H1 (cell line): ENCODE results near the gene COL17A1. TPM values are rescaled to one million over a fixed set of nuclear protein-coding genes. Genes with fewer than 3 reads are reported as not detected.

Source experiments
- CTCF ChIA-PET: fragments of 300-600 bp; sonication (Branson Sonifier 250); formaldehyde crosslinking; loops from one replicate; lab custom pipeline; 2021; ENCODE audit not compliant: partially characterized antibody; lab: Charles Lee
- POLR2A ChIA-PET: fragments of 300-600 bp; sonication (Branson Sonifier 250); formaldehyde crosslinking; loops from one replicate; lab custom pipeline; 2021; ENCODE audit warnings: inconsistent platforms; ENCODE audit not compliant: partially characterized antibody; lab: Charles Lee
- DNase-seq, 2 experiments: peaks; one replicate each; pipeline versions ENCODE4 v3.0.0 to v3.0.0-alpha.2; 2010 to 2022; ENCODE audit warnings: low spot score in 2 of 2, low read depth in 1 of 2, mixed read lengths in 1 of 2
- FAIRE-seq: peaks from 2 replicates; lab custom pipeline; 2011; peaks lifted over from hg19 to GRCh38; lab: Jason Lieb, UNC
- H2AFZ ChIP-seq: 2 replicates; pipeline ENCODE4 v1.8.1; 2012; ENCODE audit warnings: low read length, inconsistent platforms
- H2AK5ac ChIP-seq: 2 replicates; pipeline ENCODE4 v1.6.1; 2013; ENCODE audit warnings: low read depth, low read length
- H2BK120ac ChIP-seq: replicated peaks from 2 replicates; pipeline ENCODE3; 2013; ENCODE audit warnings: low read depth, low read length, inconsistent platforms
- H2BK12ac ChIP-seq: 2 replicates; pipeline ENCODE4 v1.6.1; 2013; ENCODE audit warnings: low read depth, low read length
- H2BK15ac ChIP-seq: 2 replicates; pipeline ENCODE4 v1.6.1; 2013; ENCODE audit warnings: low read length
- H2BK20ac ChIP-seq: 2 replicates; pipeline ENCODE4 v1.6.1; 2013; ENCODE audit warnings: low read length
- H2BK5ac ChIP-seq: 2 replicates; pipeline ENCODE4 v1.6.1; 2013; ENCODE audit warnings: low read depth, low read length
- H3K14ac ChIP-seq: 2 replicates; pipeline ENCODE4 v1.6.1; 2013; ENCODE audit warnings: inconsistent platforms; ENCODE audit not compliant: insufficient read length
- H3K18ac ChIP-seq: 2 replicates; pipeline ENCODE4 v1.6.1; 2013; ENCODE audit warnings: low read length; ENCODE audit errors: extremely low read depth
- H3K23ac ChIP-seq: 2 replicates; pipeline ENCODE4 v1.6.1; 2013; ENCODE audit warnings: inconsistent platforms; ENCODE audit not compliant: insufficient read length
- H3K23me2 ChIP-seq: 2 replicates; pipeline ENCODE4 v1.6.1; 2013; ENCODE audit warnings: low read depth, low read length
- H3K27ac ChIP-seq: 2 replicates; pipeline ENCODE4 v1.6.1; 2011; ENCODE audit warnings: low read depth, low read length, inconsistent platforms
- H3K27me3 ChIP-seq, 4 experiments: replicated peaks in 1 of 4; 1 replicate in 1 of 4; 2 replicates in 3 of 4; pipeline versions ENCODE4 v1.6.1 to v1.8.1; 2011 to 2013; ENCODE audit warnings: low read length in 3 of 4, mild to moderate bottlenecking in 3 of 4, inconsistent platforms in 2 of 4, mixed read lengths in 2 of 4, moderate library complexity in 1 of 4; ENCODE audit not compliant: control insufficient read depth in 3 of 4, insufficient read depth in 3 of 4; ENCODE audit errors: extremely low read depth in 1 of 4
- H3K36me3 ChIP-seq, 4 experiments: 2 replicates each; pipeline versions ENCODE4 v1.6.1 to v1.8.1; 2011 to 2013; ENCODE audit warnings: mild to moderate bottlenecking in 4 of 4, low read length in 3 of 4, moderate library complexity in 2 of 4, control low read depth in 1 of 4, inconsistent platforms in 1 of 4; ENCODE audit not compliant: insufficient read depth in 4 of 4, control insufficient read depth in 2 of 4
- H3K4ac ChIP-seq: replicated peaks from 2 replicates; pipeline ENCODE3; 2013; ENCODE audit warnings: low read length, low read depth, mixed read lengths, inconsistent platforms; ENCODE audit not compliant: insufficient read length
- H3K4me1 ChIP-seq, 4 experiments: replicated peaks in 1 of 4; 1 replicate in 1 of 4; 2 replicates in 3 of 4; pipeline versions ENCODE4 v1.6.1 to v1.8.1; 2011 to 2013; ENCODE audit warnings: low read length in 3 of 4, inconsistent platforms in 2 of 4, mixed read lengths in 1 of 4; ENCODE audit not compliant: insufficient read depth in 4 of 4, control insufficient read depth in 3 of 4
- H3K4me2 ChIP-seq, 2 experiments: 2 replicates each; pipeline versions ENCODE4 v1.6.1 to v1.8.1; 2011 to 2013; ENCODE audit warnings: low read depth in 2 of 2, low read length in 2 of 2, control low read depth in 1 of 2, inconsistent platforms in 1 of 2, mild to moderate bottlenecking in 1 of 2; ENCODE audit not compliant: insufficient read depth in 1 of 2
- H3K4me3 ChIP-seq, 4 experiments: fragments of 200-600, 300-600 bp in 1 of 4; sonication (generic), shearing (Covaris generic), sonication (Bioruptor Twin) in 1 of 4; 2 replicates each; pipeline versions ENCODE4 v1.5.1 to v1.8.1; 2011 to 2016; ENCODE audit warnings: low read length in 4 of 4, low read depth in 3 of 4, control low read depth in 2 of 4, inconsistent platforms in 2 of 4, mild to moderate bottlenecking in 2 of 4, mixed read lengths in 1 of 4, moderate library complexity in 1 of 4; ENCODE audit not compliant: insufficient read depth in 2 of 4; ENCODE audit errors: extremely low read depth in 1 of 4
- H3K56ac ChIP-seq: replicated peaks from 2 replicates; pipeline ENCODE3; 2013; ENCODE audit warnings: low read depth, mild to moderate bottlenecking, mixed read lengths, low read length, inconsistent platforms; ENCODE audit not compliant: insufficient read length
- H3K79me1 ChIP-seq: 2 replicates; pipeline ENCODE4 v1.6.1; 2013; ENCODE audit warnings: low read depth, low read length, control low read depth
- H3K79me2 ChIP-seq, 2 experiments: 2 replicates each; pipeline versions ENCODE4 v1.6.1 to v1.8.1; 2012 to 2013; ENCODE audit warnings: low read length in 2 of 2, mild to moderate bottlenecking in 2 of 2, inconsistent platforms in 1 of 2; ENCODE audit not compliant: insufficient read depth in 2 of 2, control insufficient read depth in 1 of 2
- H3K9ac ChIP-seq, 4 experiments: replicated peaks in 1 of 4; 1 replicate in 1 of 4; 2 replicates in 3 of 4; pipeline versions ENCODE4 v1.6.1 to v1.8.1; 2011 to 2013; ENCODE audit warnings: low read depth in 3 of 4, low read length in 3 of 4, control low read depth in 2 of 4, mild to moderate bottlenecking in 2 of 4, moderate library complexity in 2 of 4, inconsistent platforms in 1 of 4; ENCODE audit errors: extremely low read depth in 1 of 4
- H3K9me3 ChIP-seq, 2 experiments: 2 replicates each; pipeline versions ENCODE4 v1.6.1 to v1.8.1; 2012 to 2013; ENCODE audit warnings: mild to moderate bottlenecking in 2 of 2, moderate library complexity in 2 of 2, control low read depth in 1 of 2, inconsistent platforms in 1 of 2, low read depth in 1 of 2, low read length in 1 of 2, mixed read lengths in 1 of 2; ENCODE audit not compliant: insufficient read depth in 2 of 2
- H4K20me1 ChIP-seq, 2 experiments: replicated peaks in 1 of 2; 2 replicates each; pipeline versions ENCODE3 to v1.8.1; 2011 to 2013; ENCODE audit warnings: inconsistent platforms in 2 of 2, low read length in 2 of 2, mild to moderate bottlenecking in 1 of 2; ENCODE audit not compliant: insufficient read depth in 2 of 2, control insufficient read depth in 1 of 2
- H4K5ac ChIP-seq: 2 replicates; pipeline ENCODE4 v1.6.1; 2013; ENCODE audit warnings: low read length, low read depth, mixed read lengths, inconsistent platforms; ENCODE audit not compliant: insufficient read length
- H4K8ac ChIP-seq: 2 replicates; pipeline ENCODE4 v1.8.0; 2013; ENCODE audit warnings: mild to moderate bottlenecking, moderate library complexity, low read length, inconsistent platforms; ENCODE audit not compliant: insufficient read depth; ENCODE audit errors: extremely low read depth
- H4K91ac ChIP-seq: replicated peaks from 2 replicates; pipeline ENCODE3; 2013; ENCODE audit warnings: low read length, mixed read lengths, inconsistent platforms; ENCODE audit not compliant: insufficient read length
- BRCA1 ChIP-seq: IDR thresholded peaks from 2 replicates; pipeline ENCODE4 v1.6.1; 2012; ENCODE audit warnings: low read depth, low read length, improper control_type of control experiment
- EZH2 ChIP-seq: fragments of 200-600 bp; sonication (generic); IDR thresholded peaks from 2 replicates; pipeline ENCODE4 v1.7.1; 2012; ENCODE audit warnings: low read depth, mild to moderate bottlenecking, moderate library complexity, low read length, inconsistent platforms; ENCODE audit not compliant: severe bottlenecking
- GTF2F1 ChIP-seq: IDR thresholded peaks from 2 replicates; pipeline ENCODE4 v1.6.1; 2012; ENCODE audit warnings: low read depth, low read length, improper control_type of control experiment, borderline replicate concordance
- KDM4A ChIP-seq: IDR thresholded peaks from one replicate; pipeline ENCODE4 v1.7.1; 2012; ENCODE audit warnings: low read depth, mild to moderate bottlenecking, moderate library complexity, low read length, inconsistent platforms; ENCODE audit not compliant: severe bottlenecking
- POU5F1 ChIP-seq: IDR thresholded peaks from 2 replicates; pipeline ENCODE4 v1.6.1; 2011; ENCODE audit warnings: low read depth, mild to moderate bottlenecking, low read length, moderate library complexity
- RFX5 ChIP-seq: IDR thresholded peaks from 2 replicates; pipeline ENCODE4 v1.6.1; 2011; ENCODE audit warnings: low read depth, low read length, improper control_type of control experiment, borderline replicate concordance
- SIN3A ChIP-seq, 2 experiments: IDR thresholded peaks in 1 of 2; conservative IDR thresholded peaks in 1 of 2; 2 replicates each; pipeline ENCODE4 v1.6.1; 2011 to 2012; ENCODE audit warnings: low read length in 2 of 2, improper control_type of control experiment in 1 of 2, low read depth in 1 of 2, mild to moderate bottlenecking in 1 of 2
- SUZ12 ChIP-seq: fragments of 200-600 bp; sonication (generic); IDR thresholded peaks from 2 replicates; pipeline ENCODE4 v1.6.1; 2012; ENCODE audit warnings: mild to moderate bottlenecking, inconsistent platforms, low read length, moderate library complexity, mixed read lengths
- TAF7 ChIP-seq: optimal IDR thresholded peaks from 2 replicates; pipeline ENCODE3; 2011; ENCODE audit warnings: low read depth, mild to moderate bottlenecking, inconsistent platforms, low read length, moderate library complexity, borderline replicate concordance
- TCF12 ChIP-seq: IDR thresholded peaks from 2 replicates; pipeline ENCODE4 v1.6.1; 2011; ENCODE audit warnings: low read depth, mild to moderate bottlenecking, low read length
- ZNF274 ChIP-seq: IDR thresholded peaks from 2 replicates; pipeline ENCODE4 v1.7.0; 2012; ENCODE audit warnings: low read length, borderline replicate concordance; ENCODE audit errors: extremely low read depth
- WGBS, 2 experiments: shearing (Covaris generic) in 1 of 2; methylation state at CpG; one replicate each; pipeline versions ENCODE4 v1.1.6 to v1.1.7; 2013 to 2015; ENCODE audit warnings: low lambda C conversion rate in 2 of 2, mixed read lengths in 2 of 2, inconsistent platforms in 1 of 2, low coverage in 1 of 2, missing lambda C conversion rate in 1 of 2; ENCODE audit not compliant: insufficient replicate concordance in 2 of 2, insufficient coverage in 1 of 2, insufficient read length in 1 of 2; ENCODE audit errors: extremely low coverage in 1 of 2, missing lambda C conversion rate in 1 of 2; 5-methylcytosine and 5-hydroxymethylcytosine counted together
- polyA plus RNA-seq, 7 experiments: library from polyadenylated mRNA; depleted of rRNA in 3 of 7; stranded (reverse) in 5 of 7; unstranded in 2 of 7; fragments of >200 nt in 5 of 7; fragments of 200-250 nt in 2 of 7; gene quantifications; 1 replicate in 5 of 7; 2 replicates in 1 of 7; 4 replicates in 1 of 7; pipeline versions ENCODE4 v1.2.1 to v1.2.3, GENCODE V29; 2011 to 2013; ENCODE audit warnings: missing spikeins in 2 of 7, mixed read lengths in 2 of 7
- total RNA-seq: library from RNA; stranded (reverse); fragmentation: NEBNext Ultra II Directional; extraction: Animal tissue kit (Norgen Biotek cat#: 25700); gene quantifications from 2 replicates; pipeline ENCODE4 v1.2.1, GENCODE V29; 2021

The COL17A1 gene
- total and polyA plus RNA-seq, 2 of the 8 experiments (the other 6 are each of a cell fraction or from before 2014, with no cell fraction given) = 0.35 to 0.37 TPM

DNA sequence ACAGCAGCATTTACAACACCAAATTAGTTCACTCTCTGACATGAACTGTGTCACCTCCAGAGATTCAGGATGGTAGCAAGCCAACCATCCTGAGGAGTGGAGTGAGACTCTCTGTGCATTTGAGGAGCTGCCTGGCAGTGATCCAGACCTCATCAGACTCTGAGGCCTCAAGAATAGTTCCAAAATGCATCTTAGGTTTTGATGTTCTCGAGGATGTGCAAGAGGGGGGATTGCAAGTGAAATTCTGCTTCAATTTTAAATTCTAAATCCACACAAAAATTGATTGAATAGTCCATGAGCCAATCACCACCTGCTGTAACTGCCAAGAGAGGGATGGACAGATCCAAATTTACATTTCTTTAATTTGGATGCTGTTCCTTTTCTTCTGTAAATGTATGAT lies 69.0 kb downstream of the COL17A1 start:
- no peak for TF ChIP-seq ZNF274
- TF ChIP-seq SUZ12 = no peak
- TF ChIP-seq EZH2 = no peak
- no peak for TF ChIP-seq BRCA1
- no peak for TF ChIP-seq TAF7
- TF ChIP-seq KDM4A = no peak
- no peak for TF ChIP-seq TCF12
- TF ChIP-seq SIN3A (conservative IDR thresholded peaks at IDR 0.05 in 1 of 2, IDR thresholded peaks at IDR 0.05 in 1 of 2; ENCODE audit: low read depth in 1 of 2, low read length in 2 of 2) = no peak
- TF ChIP-seq RFX5 = no peak
- no peak for TF ChIP-seq GTF2F1
- no peak for TF ChIP-seq POU5F1
- Histone ChIP-seq H3K18ac (no peak overlapping the region), H2AK5ac (no peak overlapping the region), H3K79me2 (no peaks in the 10 kb centered on the region), H3K4me3 (no peak overlapping the region), H3K9me3 (no peaks in the 10 kb centered on the region), H2BK12ac (no peak overlapping the region), H2AFZ (no peak overlapping the region), H4K91ac (no peak overlapping the region), H3K36me3 (peaks cover 3 to 15% (median 8%) of the 10 kb centered on the region in 4 experiments; a peak in 3 of 8 replicates), H4K8ac (no peak overlapping the region), H3K4me1 (peaks cover 0 to 3% (median 0%) of the 10 kb centered on the region in 4 experiments; a peak in 1 of 7 replicates), H3K56ac (no peak overlapping the region), H4K5ac (no peak overlapping the region), H3K14ac (no peak overlapping the region), H2BK5ac (no peak overlapping the region), H2BK120ac (no peak overlapping the region), H4K20me1 (no peaks in the 10 kb centered on the region), H2BK15ac (no peak overlapping the region), H3K4ac (no peak overlapping the region), H3K9ac (no peak overlapping the region), H2BK20ac (no peak overlapping the region), H3K27me3 (no peaks in the 10 kb centered on the region), H3K27ac (no peak overlapping the region), H3K79me1 (no peaks in the 10 kb centered on the region), H3K23ac (no peak overlapping the region), H3K4me2 (no peak overlapping the region), H3K23me2 (no peaks in the 10 kb centered on the region)
- 88% methylated on average over 1 of the region's 1 CpG; no CpG with 5 or more reads in 1 of the 2 experiments for WGBS, 2 experiments
- FAIRE-seq = peak; percentile 39
- CTCF ChIA-PET = interaction anchor here (0.6 to 0.9 kb wide), 2 partner anchors 19 to 20 kb away, joined by 3 to 4 read pairs; no protein-coding TSS in a partner anchor
- POLR2A ChIA-PET = no interaction called here
- no peak for DNase-seq
